Type B pancreatic cell (in vitro differentiated cells): Measurements from ENCODE around the gene SLC25A33. TPM values are rescaled to one million over a fixed set of nuclear protein-coding genes. Genes with fewer than 3 reads are reported as not detected.

Experiments
- DNase-seq: peaks from one replicate; pipeline ENCODE4 v3.0.0; 2021; ENCODE audit warnings: mixed read lengths; ENCODE audit not compliant: unreplicated experiment; ENCODE audit errors: extremely low spot score
- H3K27ac Mint-ChIP-seq: 2 replicates; pipeline ENCODE4 v1.8.0; 2021; ENCODE audit warnings: mild to moderate bottlenecking, mixed read lengths
- H3K27me3 Mint-ChIP-seq: 2 replicates; pipeline ENCODE4 v1.8.0; 2021; ENCODE audit warnings: mixed read lengths
- H3K36me3 Mint-ChIP-seq: 2 replicates; pipeline ENCODE4 v1.8.0; 2021; ENCODE audit warnings: mixed read lengths
- H3K4me1 Mint-ChIP-seq: one replicate; pipeline ENCODE4 v1.8.0; 2021; ENCODE audit warnings: mixed read lengths; ENCODE audit not compliant: unreplicated experiment
- H3K4me3 Mint-ChIP-seq: 2 replicates; pipeline ENCODE4 v1.8.0; 2021; ENCODE audit warnings: mild to moderate bottlenecking, mixed read lengths
- H3K9me3 Mint-ChIP-seq: 2 replicates; pipeline ENCODE4 v1.8.0; 2021; ENCODE audit warnings: mixed read lengths
- total RNA-seq: library from RNA; stranded (reverse); gene quantifications from 2 replicates; pipeline ENCODE4 v1.2.1, GENCODE V29; 2021; ENCODE audit warnings: low replicate concordance
- TF ChIP-seq, protein P1 (sequence below): fragments of 200-600 bp; sonication (generic); conservative IDR thresholded peaks from 2 replicates; pipeline ENCODE4 v1.5.0; 2021; ENCODE audit warnings: antibody characterized with exemption, mild to moderate bottlenecking

The SLC25A33 gene
- total RNA-seq, 1 donor from 2014 or later: 7.6 TPM

DNA sequence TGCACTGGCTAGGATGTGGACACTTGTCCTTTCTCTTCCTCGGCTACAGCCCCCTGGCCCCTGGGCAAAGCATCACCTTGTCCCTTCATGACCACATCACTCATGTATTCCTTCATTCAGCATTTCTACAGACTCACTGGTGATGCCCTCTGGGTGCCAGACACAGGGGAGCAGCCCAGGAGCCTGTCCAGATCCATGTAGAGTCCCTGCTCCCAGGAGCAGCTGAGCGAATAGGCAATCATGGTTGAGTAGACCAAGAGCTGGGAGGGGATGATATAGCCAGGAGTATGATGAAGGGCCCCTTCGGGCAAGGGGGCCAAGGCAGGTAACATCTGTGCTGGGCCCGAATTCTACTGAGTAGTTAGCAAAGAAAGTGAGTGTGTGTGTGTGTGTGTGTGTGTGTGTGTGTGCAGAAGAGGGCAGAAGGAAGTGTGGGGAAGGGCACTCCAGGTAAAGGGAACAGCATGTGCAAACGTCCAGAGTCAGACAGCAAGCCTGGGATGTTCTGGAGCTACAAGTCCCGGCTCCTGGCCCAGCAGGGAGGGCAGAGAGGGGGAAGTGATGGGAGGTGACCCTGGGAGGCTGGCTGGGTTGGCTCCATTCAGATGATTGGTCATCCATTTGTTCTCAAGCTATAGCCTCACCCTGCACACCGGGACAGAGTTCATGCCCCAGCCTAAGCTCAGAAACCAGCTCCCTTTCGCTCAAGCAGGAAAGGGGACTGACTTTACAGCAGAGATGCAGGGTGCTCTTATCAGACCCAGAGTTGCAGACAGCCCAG lies 91.3 kb downstream of the SLC25A33 start:
- no peak overlapping the region for H3K4me3 Mint-ChIP-seq
- H3K4me1 Mint-ChIP-seq: no peaks in the 10 kb centered on the region
- H3K9me3 Mint-ChIP-seq: no peaks in the 10 kb centered on the region
- H3K27me3 Mint-ChIP-seq: peaks cover 14% of the 10 kb centered on the region
- H3K36me3 Mint-ChIP-seq: no peaks in the 10 kb centered on the region
- no peak overlapping the region for H3K27ac Mint-ChIP-seq
- TF ChIP-seq, protein P1, sequence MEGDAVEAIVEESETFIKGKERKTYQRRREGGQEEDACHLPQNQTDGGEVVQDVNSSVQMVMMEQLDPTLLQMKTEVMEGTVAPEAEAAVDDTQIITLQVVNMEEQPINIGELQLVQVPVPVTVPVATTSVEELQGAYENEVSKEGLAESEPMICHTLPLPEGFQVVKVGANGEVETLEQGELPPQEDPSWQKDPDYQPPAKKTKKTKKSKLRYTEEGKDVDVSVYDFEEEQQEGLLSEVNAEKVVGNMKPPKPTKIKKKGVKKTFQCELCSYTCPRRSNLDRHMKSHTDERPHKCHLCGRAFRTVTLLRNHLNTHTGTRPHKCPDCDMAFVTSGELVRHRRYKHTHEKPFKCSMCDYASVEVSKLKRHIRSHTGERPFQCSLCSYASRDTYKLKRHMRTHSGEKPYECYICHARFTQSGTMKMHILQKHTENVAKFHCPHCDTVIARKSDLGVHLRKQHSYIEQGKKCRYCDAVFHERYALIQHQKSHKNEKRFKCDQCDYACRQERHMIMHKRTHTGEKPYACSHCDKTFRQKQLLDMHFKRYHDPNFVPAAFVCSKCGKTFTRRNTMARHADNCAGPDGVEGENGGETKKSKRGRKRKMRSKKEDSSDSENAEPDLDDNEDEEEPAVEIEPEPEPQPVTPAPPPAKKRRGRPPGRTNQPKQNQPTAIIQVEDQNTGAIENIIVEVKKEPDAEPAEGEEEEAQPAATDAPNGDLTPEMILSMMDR: no peak
- DNase-seq: no peak

DNA sequence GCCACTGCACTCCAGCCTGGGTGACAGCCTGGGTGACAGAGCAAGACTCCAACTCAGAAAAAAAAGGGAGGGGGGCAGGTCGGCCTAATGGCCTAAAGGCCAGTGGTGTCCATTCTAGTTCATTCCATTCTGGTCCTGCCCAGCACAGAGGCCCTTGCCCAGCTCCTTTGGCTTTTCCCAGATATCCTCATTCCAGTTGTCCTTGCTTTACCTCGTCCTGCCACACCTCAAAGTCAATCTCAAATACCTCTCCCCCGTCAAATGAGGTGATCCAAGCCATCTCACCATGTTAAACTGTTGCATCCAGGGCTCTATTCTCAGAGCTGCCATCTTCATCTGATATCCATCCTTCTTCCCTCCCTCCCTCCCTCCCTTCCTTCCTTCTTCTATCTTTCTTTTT lies 92.3 kb downstream of the SLC25A33 start:
- no peaks in the 10 kb centered on the region for H3K9me3 Mint-ChIP-seq
- TF ChIP-seq, protein P1: no peak
- H3K27me3 Mint-ChIP-seq: peaks cover 10% of the 10 kb centered on the region
- no peak for DNase-seq
- H3K4me1 Mint-ChIP-seq: no peaks in the 10 kb centered on the region
- H3K27ac Mint-ChIP-seq: no peak overlapping the region
- H3K4me3 Mint-ChIP-seq: no peak overlapping the region
- H3K36me3 Mint-ChIP-seq: no peaks in the 10 kb centered on the region

DNA sequence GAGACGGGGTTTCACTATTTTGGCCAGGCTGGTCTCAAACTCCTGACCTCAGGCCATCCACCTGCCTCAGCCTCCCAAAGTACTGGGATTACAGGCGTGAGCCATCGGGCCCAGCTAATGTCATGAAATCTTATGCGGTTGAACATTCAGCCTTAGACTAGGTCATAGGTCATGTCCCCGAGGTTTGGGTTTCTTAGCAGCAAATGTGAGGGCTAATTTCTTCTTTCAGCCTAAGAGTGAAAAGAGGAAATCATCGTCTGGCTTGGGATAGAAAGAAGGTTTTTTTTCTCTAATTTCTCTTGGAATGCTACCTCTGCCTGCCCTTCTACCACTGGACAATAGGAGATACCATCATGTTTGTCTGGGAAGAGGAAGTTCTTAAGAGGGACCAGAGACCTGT lies 94.2 kb downstream of the SLC25A33 start:
- peaks cover 4% of the 10 kb centered on the region for H3K27me3 Mint-ChIP-seq
- no peaks in the 10 kb centered on the region for H3K36me3 Mint-ChIP-seq
- no peaks in the 10 kb centered on the region for H3K9me3 Mint-ChIP-seq
- TF ChIP-seq, protein P1: no peak
- no peak overlapping the region for H3K27ac Mint-ChIP-seq
- no peak for DNase-seq
- no peak overlapping the region for H3K4me3 Mint-ChIP-seq
- no peaks in the 10 kb centered on the region for H3K4me1 Mint-ChIP-seq

DNA sequence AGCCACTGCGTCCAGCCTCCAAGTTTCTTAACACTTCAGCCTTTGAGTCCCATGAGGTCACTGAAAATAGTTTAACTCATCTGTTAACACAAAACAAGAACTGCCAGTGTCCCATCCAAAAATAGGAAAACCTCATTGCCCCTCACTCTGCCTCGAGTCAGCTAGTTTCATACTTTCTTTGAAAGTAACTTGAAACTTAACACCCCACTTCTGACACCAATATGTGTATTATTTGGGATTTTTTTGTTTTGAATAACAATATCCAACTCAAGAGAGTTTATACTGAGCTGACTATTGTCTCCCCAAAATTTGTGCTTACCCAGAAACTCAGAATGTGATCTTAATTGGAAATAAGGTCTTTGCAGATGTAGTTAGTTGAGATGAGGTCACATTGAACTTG lies 95.3 kb downstream of the SLC25A33 start:
- DNase-seq: no peak
- no peaks in the 10 kb centered on the region for H3K36me3 Mint-ChIP-seq
- H3K4me3 Mint-ChIP-seq: no peak overlapping the region
- TF ChIP-seq, protein P1: no peak
- H3K9me3 Mint-ChIP-seq: no peaks in the 10 kb centered on the region
- no peak overlapping the region for H3K27ac Mint-ChIP-seq
- H3K27me3 Mint-ChIP-seq: peaks cover 7% of the 10 kb centered on the region
- no peaks in the 10 kb centered on the region for H3K4me1 Mint-ChIP-seq

Other genes starting within 250 kb of the SLC25A33 start
- gene SPSB1, start 246.6 kb upstream of the SLC25A33 start, total RNA-seq: 5.6 and 17.4 TPM in 2 replicates
- gene TMEM201, start 49.4 kb downstream of the SLC25A33 start, total RNA-seq: 18.4 and 26.0 TPM in 2 replicates
- 1.7 and 1.8 TPM in 2 replicates for gene PIK3CD, start 112.3 kb downstream of the SLC25A33 start, total RNA-seq